GM18519 (cell line): Measurements from ENCODE around the gene AFG1L.
"Not testable (repeated sequence)": the region's sequence is repeated elsewhere in the genome, so short reads cannot be mapped to it uniquely, and the experiment has no call there.

Experiments
- ATAC-seq: cut with Tn5 transposase; IDR thresholded peaks from one replicate; pipeline ENCODE4 v1.9.1; 2021; ENCODE audit warnings: mild to moderate bottlenecking, moderate library complexity; ENCODE audit not compliant: unreplicated experiment, low FRiP score

Gene AFG1L

DNA sequence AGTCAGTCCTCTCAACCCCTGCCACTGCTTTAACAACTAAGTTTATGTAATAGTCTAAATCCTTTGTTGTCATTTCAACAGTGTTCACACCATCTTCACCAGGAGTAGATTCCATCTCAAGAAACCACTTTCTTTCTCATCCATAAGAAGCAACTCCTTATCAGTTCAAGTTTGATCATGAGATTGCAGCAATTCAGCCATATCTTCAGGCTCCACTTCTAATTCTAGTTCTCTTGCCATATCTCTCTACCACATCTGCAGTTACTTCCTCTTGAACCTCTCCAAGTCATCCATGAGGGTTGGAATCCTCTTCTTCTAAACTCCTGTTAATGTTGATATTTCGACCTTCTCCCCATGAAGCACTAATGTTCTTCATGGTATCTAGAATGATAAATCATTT is 208.0 kb downstream of the AFG1L start:
- no peak for ATAC-seq

DNA sequence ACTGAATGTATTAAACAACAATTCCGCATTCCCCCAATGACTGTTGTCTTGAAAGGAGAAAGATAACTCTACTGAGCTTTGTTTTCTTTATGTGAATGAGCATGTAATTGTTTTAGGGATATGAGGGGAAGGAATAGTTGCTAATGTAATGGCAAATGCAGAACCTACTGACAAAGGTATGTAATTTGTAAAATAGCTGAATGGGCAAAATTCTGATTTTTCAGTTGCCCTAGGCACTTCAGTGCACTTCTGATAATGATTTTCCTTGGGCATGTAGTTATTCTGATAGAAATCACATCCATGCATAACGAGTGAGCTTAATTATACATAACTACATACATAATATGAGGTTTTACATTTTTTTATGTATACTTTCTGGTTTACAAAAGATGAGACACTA is 212.5 kb downstream of the AFG1L start:
- no peak for ATAC-seq

DNA sequence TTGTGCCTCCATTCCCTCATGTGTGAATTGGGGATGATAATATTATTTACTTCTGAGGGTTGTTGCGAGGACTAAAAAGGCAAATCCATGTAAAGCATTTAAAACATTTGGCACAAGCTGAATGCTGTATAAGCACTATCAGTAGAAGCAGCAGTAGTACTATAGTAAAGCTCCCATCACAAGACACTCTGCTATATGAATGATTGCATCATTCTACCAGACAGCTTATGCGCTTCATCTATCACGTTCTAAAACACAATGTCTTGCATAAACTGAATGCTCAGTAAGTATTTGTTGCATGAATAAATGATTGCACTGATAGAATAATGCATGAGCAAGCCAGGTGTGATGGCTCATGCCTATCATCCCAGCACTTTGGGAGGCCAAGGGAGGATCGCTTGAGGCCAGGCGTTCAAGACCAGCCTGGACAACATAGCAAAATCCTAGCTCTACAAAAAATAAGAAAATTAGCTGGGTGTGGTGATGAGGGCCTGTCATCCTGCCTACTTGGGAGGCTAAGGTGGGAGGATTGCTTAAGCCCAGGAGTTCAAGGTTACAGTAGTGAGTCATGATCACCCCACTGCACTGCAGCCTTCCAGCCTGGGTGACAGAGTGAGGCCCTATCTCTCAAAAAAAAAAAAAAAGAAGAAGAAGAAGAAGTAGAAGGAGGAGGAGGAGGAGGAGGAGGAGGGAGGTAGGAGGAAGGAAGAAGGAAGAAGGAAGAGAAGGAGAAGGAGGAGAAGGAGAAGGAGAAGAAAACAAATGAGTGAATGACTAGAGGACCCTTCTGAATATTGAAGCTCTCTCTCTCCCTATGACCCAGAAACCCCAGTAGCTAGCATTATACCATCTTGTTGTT is 215.8 kb downstream of the AFG1L start:
- no peak for ATAC-seq

DNA sequence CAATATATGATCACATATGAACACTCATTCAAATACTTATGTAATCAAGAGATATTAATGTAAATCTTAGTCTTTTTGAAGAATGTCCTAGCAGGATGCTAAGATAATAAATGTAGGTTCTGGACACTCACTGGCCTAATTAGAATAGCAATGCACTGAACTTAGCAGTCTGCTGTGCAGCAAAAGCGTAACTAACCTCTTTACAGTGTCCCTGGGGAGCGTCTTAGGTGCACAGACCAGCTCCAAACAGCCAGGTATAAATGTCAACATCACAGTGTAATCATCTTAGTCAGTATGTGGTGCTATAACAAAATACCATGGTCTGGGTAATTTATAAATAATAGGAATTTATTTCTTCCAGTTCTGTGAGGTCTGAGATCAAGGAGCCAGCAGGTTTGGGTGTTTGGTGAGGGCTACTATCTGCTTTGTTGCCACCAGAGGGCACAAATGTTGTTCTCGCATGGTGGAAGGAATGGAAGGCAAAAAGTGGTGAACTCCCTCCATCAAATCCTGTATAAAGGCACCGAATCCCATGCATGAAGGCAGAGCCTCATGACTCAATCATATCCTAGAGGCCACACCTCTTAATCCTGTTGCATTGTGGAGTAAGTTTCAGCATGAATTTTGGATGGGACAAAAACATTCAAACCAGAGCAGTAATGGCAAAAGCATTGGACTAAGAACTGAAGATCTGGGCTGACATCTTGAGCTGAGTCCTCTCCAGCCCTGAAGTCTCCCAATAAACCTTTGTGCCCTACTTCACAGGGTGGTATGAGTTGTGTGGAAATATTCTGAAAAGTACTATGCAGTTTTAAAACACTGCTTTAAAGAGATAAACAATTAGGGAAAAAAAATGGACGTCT is 224.1 kb downstream of the AFG1L start:
- ATAC-seq = no peak

DNA sequence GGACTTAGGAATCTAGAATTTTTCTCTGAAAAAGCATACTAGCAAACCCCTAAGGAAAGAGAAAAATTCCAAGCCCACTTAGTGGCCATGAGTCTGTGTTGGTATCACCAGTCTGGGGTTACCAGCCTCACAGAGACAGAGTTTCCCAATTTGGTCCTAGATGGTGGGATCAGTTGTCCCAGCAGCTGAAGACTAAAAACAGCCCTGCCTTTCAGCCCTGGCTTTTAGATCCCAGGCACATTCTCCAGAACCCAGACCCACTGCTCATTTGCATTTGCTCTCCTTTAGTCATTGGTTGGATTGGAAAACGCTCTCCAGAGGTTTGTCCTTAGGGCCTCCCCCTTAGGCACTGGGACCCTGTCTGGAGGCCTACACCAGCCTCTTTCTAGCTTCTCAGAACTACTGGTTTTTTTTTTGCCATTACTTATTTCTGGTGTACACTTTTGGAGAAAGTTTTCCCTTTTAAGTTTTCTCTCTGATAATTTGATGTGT is 226.8 kb downstream of the AFG1L start:
- ATAC-seq = no peak

DNA sequence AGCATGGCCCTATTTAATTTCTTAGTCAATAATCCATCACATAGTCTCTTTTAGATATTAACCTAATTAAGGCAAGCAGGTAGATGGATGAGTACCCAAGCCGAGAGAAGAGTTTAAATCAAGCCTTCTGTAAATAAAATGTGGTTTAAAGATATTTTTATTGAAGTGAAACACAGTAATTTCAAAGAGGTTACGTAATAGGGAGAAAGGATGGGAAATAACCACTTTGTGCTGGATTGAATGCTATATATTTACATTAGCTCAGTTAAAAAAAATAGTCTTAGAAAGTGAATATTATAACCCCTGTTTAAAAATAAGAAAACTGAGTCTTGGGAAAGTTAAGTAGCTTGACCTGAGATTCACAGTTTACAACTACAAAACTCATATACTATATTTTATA is 228.8 kb downstream of the AFG1L start:
- no peak for ATAC-seq

DNA sequence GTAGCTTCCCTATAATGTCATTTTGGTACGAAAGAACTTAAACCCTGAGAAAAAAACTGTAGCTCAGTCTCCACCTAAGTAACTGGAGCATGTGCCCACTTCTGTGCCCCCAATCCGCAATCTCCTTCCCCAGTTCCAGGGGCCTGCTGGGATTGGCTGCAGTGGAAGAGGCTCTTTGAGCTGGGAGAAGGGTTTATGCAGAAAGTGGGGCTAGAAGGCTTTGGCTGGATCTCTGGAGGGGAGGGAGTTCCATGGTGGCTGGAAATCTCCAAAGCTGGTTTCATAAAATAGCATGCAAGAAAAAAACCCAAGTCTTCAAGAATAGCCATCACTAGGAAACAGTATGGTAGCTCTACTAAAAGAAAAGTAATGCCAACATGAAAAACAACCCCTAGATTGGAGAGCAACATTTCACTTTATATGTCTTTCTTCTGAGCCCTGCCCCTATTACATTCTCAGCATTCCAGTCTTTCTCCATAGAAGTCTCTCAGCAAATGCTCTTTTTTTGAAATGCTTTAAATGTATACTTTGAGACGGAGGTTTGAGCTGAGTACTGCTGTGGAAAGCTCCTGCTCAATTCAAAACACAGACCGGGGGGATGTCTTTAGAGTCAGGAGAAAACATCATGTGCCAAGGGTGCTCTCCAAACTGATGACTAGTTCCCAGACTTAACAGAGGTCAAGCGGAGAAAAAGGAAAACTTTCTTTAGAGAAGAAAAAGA is 229.8 kb downstream of the AFG1L start:
- no peak for ATAC-seq

DNA sequence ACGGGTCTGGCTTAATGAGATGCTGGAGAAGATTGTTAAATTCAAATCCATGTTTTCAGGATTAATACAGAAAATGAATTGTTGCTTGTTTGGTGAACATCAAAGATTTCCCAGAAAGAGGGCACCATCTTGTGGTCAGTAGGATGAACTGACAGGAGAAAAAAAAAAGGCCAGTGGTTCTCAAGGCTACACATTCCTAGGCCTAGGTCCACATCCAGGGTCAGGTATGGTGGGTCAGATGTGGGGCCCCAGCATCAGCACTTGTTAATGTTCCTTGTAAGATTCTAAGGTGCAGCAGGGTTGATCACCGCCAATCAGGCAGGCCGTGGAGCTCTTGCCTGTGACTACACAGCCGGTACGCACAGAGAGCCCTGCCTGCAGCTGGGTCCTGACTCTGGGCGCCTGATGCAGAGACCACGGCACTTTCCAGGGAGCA is 231.9 kb downstream of the AFG1L start:
- no peak for ATAC-seq

DNA sequence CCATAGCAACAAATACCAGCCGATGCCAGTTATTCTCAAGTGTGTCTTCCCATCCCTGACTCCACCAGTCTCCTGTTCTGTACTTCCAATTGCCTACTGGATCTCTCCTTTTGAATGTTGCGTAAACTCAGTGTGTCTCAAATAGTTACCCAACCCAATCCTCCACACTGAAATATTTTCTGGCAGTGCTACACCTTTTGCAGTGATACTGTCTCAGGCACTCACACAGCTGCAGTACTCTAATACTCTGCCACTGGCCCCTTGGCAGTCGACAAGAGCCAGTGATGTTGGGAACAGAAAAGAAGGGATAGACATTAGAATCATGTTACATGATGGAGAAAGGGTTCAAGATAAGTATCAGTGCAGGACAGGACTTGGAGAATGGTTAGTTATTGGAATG is 234.0 kb downstream of the AFG1L start:
- no peak for ATAC-seq

DNA sequence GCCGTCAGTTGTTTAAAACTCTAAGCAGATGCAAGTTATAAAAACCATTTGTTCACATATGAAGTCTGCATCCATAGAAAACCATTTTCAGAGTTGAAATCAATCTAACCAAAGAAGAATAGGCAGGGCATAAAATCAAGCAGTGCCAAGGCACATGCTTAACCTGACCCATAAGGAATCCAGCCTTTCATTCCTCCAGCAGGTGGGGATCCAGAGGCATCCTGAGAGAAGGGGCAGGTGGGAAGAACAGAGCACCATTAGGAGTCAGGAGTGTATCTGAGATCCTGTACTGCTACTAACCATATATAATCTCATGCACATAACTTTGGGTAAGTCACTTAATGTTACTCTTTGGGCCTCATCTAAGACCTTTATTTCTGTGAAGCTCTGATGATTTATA is 236.5 kb downstream of the AFG1L start:
- ATAC-seq = no peak

DNA sequence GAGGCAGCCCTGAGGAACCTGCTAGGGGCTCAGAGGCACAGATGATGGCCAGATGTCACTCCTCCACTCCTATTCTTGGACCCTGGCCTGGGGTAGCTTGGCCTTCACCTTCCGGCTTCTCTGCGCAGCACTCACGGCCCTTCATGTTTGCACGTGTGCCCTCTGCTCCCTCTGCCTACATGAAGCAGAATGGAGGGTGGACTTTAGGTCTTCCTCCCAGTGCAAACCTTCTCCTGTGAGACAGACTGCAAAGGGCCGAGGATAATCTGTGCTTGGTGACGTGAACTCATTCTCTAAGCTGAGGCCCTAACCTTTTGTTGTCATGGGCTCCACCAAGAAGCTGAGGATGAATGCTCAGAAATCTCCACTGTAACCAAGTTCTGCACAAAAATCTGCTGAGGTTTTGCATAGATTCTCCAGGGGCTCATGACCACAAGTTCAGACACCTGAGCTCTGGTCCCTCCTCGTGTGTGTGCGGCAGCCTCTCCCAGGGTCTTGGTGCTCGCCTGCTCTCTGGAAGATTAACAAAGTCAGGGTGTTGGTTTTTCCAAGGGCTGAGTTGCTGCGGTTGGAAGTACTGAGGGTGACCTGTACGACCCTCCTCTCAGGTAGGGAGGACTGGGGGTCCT is 240.4 kb downstream of the AFG1L start:
- no peak for ATAC-seq

DNA sequence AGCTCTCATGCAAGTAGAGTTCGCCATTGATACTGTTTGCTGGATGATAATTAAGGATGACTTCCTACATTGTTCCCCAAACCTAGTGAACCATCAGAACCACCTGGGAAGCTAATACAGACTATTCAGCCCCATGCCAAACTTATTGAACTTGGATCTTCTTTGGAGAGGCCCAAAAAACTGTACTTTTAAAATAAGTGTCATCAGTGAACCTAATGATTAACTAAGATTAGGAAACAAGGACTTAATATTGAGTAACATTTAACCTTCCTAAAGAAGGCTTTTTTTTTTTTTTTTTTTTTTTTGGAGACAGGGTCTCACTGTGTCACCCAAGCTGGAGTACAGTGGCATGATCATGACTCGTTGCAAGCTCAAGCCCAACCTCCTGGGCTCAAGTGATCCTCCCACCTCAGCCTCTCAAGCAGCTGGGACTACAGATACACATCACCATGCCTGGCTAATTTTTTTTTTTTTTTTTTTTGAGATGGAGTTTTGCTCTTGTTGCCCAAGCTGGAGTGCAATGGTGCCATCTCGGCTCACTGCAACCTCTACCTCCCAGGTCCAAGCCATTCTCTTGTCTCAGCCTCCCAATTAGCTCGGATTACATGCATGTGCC is 241.2 kb downstream of the AFG1L start:
- ATAC-seq = not testable (repeated sequence)

DNA sequence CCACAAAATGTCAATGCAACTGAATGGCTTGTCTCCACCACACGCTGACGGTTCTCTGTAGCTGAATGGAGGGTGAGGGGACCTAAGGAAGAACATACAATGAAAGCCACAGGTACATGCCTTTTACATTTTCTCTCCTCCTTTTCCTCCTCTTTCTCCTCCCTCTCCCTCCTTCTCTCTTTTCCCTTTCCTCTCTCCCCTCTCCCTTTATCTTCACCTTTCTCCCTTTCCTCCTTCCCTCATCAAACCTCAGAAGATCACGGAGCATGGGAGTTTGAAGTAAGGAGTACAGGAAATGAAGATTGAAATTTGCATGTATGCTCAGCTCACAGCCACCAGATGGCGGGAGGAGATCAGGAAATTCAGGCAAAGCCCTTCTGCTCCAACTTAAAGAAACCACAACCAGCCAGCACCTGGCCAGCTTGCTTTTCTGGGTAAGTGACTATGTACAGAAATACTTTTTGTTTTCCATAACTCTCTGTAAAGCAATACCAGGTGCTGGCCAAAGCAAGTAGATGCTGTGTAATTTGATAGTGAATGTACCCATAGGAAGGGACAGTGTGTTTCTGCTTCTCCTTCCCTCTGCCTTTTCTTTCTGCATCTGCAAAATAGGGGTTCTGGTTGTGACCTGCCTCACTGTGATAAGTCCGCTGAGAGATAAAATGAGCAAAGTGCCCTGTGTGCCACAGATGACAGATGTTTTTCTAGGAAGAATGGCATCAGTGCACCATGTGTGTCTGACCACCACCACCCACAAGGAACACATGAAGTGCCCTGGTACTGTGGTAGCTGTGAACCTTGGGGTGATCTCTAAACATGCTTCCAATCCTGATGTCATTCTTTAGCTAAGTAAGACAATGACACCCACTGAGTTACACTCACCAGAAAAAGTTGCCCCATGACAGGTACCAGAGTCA is 247.2 kb downstream of the AFG1L start:
- ATAC-seq = no peak

DNA sequence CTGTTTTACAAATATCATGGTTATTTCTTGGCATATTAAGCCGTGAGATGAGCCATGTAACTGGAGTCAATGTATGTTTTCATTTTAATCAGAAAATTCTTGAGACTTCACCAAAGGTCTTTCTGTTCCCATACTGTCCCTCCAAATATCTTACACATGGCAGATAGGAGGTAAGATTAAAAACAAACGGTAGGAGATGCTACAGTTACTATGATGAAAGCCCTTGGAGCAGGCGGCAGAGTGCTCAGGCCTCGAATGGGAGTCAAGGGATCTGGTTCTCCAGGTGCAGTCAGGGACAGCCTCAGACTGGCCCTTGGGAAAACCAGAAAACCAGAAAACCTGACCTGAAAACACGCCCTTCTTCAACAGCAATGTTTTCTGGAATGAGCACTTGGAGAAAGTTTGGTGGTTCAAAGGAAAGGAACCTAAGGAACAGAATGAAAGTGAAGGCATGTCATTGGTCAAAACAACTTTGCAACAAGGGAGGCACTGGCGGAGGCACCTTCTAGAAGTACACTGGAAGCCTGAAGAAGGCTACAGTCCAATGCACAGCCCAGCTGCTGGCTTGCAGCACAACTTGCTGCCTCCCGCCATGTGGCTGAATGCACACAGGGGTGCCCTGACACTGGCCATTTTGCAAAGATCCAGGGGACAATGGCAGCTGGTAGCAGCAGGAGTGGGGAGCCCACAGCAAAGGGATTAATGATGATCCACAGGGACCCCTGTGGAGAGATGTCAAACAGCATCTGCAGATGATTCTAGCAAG is 248.5 kb downstream of the AFG1L start:
- ATAC-seq = no peak

DNA sequence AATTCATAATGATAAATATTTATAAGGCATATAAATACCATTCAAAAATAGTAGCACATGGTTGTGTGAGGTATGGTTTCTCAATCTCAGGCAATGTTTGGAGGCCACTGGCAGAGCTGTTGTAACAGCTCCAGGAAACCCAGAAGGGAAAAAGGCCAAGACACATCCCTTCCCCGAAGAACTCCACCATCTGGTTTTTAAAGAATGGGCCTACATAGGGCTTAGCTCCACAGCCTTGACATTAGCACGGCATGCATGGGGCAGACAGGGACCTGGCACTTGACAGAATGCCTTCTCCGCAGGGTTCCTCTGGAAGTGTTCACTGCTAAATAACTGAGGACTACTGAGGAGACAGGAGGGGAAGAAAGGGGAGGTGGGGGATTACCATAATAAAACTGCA is 249.8 kb downstream of the AFG1L start:
- ATAC-seq = no peak

DNA sequence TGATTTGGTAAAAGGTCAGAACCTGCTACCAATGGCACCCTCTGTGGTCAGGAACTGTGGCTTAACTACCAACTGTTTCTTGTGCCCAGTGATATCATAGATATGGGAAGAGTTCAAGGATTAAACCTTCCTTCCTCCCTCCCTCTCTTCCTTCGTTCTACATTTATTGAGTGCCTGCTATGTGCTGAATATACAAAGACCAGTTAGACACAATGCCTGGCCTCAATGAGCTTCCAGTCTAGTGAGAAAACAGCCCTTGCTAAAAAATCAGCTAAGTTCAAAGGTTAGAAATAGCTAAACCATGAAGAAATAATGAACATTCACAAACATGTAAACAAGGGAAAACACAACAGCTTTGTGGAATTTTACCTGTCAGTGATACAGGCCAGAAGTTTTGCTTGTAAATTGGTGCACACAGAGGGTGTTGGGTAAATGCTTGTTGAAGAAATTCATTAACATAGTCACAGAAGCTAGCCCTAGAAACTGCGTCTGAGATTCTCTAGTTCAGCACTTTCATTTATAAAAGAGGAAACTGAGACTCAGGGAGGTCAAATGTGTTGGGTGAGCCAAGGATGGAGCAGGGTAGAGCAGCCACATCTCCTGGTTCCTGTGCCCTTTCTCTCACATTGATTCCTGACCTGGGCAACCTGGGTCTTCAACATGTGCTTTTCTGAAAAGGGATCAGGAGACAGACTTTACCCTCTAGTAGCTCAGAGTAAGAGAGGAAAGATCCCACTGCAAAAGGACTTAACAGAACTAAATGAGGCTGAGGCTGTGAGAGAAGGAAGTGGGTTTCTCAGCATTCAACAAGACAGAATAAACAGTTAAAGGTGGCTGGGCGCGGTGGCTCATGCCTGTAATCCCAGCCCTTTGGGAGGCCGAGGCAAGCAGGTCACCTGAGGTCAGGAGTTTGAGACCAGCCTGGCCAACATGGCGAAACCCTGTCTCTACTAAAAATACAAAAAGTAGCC is 251.5 kb downstream of the AFG1L start:
- ATAC-seq = no peak

DNA sequence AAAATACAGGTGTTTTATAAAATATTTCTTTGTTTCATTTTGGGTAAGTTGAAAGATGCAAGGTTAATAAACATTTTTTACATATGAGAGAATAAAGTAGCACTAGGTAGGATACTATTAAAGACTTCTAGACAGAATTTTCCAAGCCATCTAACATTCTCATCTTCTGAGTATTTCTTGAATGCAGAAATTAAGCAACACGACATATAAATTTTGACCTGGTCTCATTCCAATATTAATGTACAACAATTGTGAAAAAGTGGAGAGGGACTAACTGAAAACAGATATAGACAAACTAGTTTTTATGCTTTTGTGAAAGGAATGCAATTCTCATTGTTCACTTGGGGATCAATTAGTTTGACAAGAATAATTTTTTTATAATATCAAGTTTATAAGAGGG is 254.4 kb downstream of the AFG1L start:
- no peak for ATAC-seq
